C4-2B (cell line): ENCODE results near the gene SLC8A1.

Experiments
- ZFX ChIP-seq: fragments of 450-650 bp; IDR thresholded peaks from 2 replicates; pipeline ENCODE4 v1.6.1; 2017
- TF ChIP-seq, protein P1 (sequence below): fragments of 450-650 bp; conservative IDR thresholded peaks from 2 replicates; pipeline ENCODE4 v1.5.1; 2017; ENCODE audit warnings: mild to moderate bottlenecking

DNA sequence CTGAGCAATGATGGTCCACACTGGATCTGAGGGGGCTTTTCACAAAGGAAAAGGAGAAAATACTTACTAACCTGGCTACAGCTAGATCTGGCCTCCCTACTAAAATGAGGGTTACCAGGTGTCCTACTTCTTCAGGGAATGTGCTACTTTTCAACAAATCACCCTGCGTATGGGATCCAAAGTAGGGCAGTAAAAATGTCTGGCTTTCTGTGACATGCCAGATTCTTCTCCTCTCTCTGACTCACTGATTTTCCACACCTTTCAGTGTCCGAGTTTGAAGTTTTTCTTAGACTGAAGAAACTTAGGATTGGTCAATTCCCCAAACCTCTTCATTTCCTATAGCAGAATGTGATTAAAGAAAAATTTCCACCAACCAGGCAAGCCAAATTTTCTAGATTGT, 71.2 kb downstream of the SLC8A1 start:
- TF ChIP-seq, protein P1, sequence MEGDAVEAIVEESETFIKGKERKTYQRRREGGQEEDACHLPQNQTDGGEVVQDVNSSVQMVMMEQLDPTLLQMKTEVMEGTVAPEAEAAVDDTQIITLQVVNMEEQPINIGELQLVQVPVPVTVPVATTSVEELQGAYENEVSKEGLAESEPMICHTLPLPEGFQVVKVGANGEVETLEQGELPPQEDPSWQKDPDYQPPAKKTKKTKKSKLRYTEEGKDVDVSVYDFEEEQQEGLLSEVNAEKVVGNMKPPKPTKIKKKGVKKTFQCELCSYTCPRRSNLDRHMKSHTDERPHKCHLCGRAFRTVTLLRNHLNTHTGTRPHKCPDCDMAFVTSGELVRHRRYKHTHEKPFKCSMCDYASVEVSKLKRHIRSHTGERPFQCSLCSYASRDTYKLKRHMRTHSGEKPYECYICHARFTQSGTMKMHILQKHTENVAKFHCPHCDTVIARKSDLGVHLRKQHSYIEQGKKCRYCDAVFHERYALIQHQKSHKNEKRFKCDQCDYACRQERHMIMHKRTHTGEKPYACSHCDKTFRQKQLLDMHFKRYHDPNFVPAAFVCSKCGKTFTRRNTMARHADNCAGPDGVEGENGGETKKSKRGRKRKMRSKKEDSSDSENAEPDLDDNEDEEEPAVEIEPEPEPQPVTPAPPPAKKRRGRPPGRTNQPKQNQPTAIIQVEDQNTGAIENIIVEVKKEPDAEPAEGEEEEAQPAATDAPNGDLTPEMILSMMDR: no peak
- no peak for TF ChIP-seq ZFX
